GM12878 (cell line): ENCODE results near the gene HOXC9. TPM values are rescaled to one million over a fixed set of nuclear protein-coding genes. Genes with fewer than 3 reads are reported as not detected.

Experiments
- ATAC-seq: fragments of 200-7000 bp; cut with Tn5 transposase; 3 replicates; pipeline ENCODE4 v1.9.1; 2020; ENCODE audit warnings: mild to moderate bottlenecking, moderate library complexity
- BruUV-seq: library from RNA; stranded (reverse); fragments of 400-500 nt; replicated peaks from 2 replicates; lab custom pipeline; 2021; lab: Mats Ljungman, UMichigan
- CTCF ChIA-PET: fragments of 300-600 bp; sonication (Branson Sonifier 250); formaldehyde crosslinking; extraction: SDS; loops from one replicate; lab custom pipeline; 2021; ENCODE audit warnings: inconsistent platforms; lab: Yijun Ruan, JAX
- POLR2A ChIA-PET: fragments of 350-600 bp; formaldehyde crosslinking; extraction: SDS; loops from one replicate; lab custom pipeline; 2021; ENCODE audit warnings: inconsistent platforms; lab: Charles Lee
- RAD21 ChIA-PET: fragments of 300-600 bp; sonication (Branson Sonifier 250); formaldehyde crosslinking; loops from one replicate; lab custom pipeline; 2023; ENCODE audit warnings: antibody characterized with exemption; ENCODE audit not compliant: unreplicated experiment; lab: Charles Lee
- SMC1A ChIA-PET: fragments of 300-600 bp; sonication (Branson Sonifier 250); formaldehyde crosslinking; loops from one replicate; lab custom pipeline; 2023; ENCODE audit not compliant: unreplicated experiment, uncharacterized antibody; lab: Charles Lee
- DNase-seq: peaks from one replicate; pipeline ENCODE4 v3.0.0-alpha.2; 2011; ENCODE audit warnings: low read depth, low spot score
- FAIRE-seq: peaks from 3 replicates; lab custom pipeline; 2011; peaks lifted over from hg19 to GRCh38; lab: Jason Lieb, UNC
- H2AFZ ChIP-seq: 2 replicates; pipeline ENCODE4 v1.6.0; 2011; ENCODE audit warnings: low read depth, low read length, control low read depth; ENCODE audit not compliant: control insufficient read depth
- H3K27ac ChIP-seq: 2 replicates; pipeline ENCODE4 v1.5.1; 2011; ENCODE audit warnings: control low read depth; ENCODE audit not compliant: control insufficient read depth, insufficient read depth
- H3K27me3 ChIP-seq, 2 experiments: replicated peaks in 1 of 2; 2 replicates each; pipeline versions ENCODE4 v1.6.0 to v1.6.1; 2011; ENCODE audit warnings: low read length in 1 of 2; ENCODE audit not compliant: control insufficient read depth in 2 of 2, insufficient read depth in 2 of 2
- H3K36me3 ChIP-seq, 2 experiments: 2 replicates each; pipeline ENCODE4 v1.5.1; 2011; ENCODE audit warnings: low read length in 1 of 2; ENCODE audit not compliant: control insufficient read depth in 2 of 2, insufficient read depth in 2 of 2
- H3K4me1 ChIP-seq: 2 replicates; pipeline ENCODE4 v1.6.1; 2011; ENCODE audit warnings: mild to moderate bottlenecking, low read length, moderate library complexity, mixed read lengths; ENCODE audit not compliant: control insufficient read depth, insufficient read depth
- H3K4me2 ChIP-seq: 2 replicates; pipeline ENCODE4 v1.6.0; 2011; ENCODE audit warnings: control low read depth; ENCODE audit not compliant: control insufficient read depth, insufficient read depth
- H3K4me3 ChIP-seq: fragments of 200-600 bp; sonication (generic); 2 replicates; pipeline ENCODE4 v1.5.1; 2016
- H3K79me2 ChIP-seq: 2 replicates; pipeline ENCODE4 v1.6.0; 2011; ENCODE audit warnings: low read length; ENCODE audit not compliant: control insufficient read depth, insufficient read depth
- H3K9ac ChIP-seq: 2 replicates; pipeline ENCODE4 v1.8.0; 2011; ENCODE audit warnings: low read length, control low read depth, mixed read lengths; ENCODE audit not compliant: control insufficient read depth, insufficient read depth
- H3K9me3 ChIP-seq: replicated peaks from 3 replicates; pipeline ENCODE4 v1.5.1; 2011; ENCODE audit warnings: mild to moderate bottlenecking, low read length; ENCODE audit not compliant: control insufficient read depth, insufficient read depth
- H4K20me1 ChIP-seq: 2 replicates; pipeline ENCODE4 v1.6.0; 2011; ENCODE audit not compliant: control insufficient read depth, insufficient read depth
- CEBPZ ChIP-seq: fragments of 150-350 bp; IDR thresholded peaks from 2 replicates; pipeline ENCODE4 v1.6.1; 2016; ENCODE audit warnings: low read depth, low read length
- CHD1 ChIP-seq: IDR thresholded peaks from 2 replicates; pipeline ENCODE4 v1.6.1; 2012; ENCODE audit warnings: low read depth, low read length, improper control_type of control experiment
- CHD2 ChIP-seq: IDR thresholded peaks from 2 replicates; pipeline ENCODE4 v1.6.1; 2011; ENCODE audit warnings: low read depth, low read length, improper control_type of control experiment, borderline replicate concordance
- EGR1 ChIP-seq, 2 experiments: IDR thresholded peaks; 1 replicate in 1 of 2; 2 replicates in 1 of 2; pipeline ENCODE4 v1.6.1; 2011 to 2012; ENCODE audit warnings: low read depth in 2 of 2, low read length in 2 of 2, borderline replicate concordance in 1 of 2, mild to moderate bottlenecking in 1 of 2, moderate library complexity in 1 of 2
- EP300 ChIP-seq, 2 experiments: fragments of 150-350 bp in 1 of 2; IDR thresholded peaks; 2 replicates each; pipeline ENCODE4 v1.6.1; 2011 to 2012; ENCODE audit warnings: low read depth in 2 of 2, low read length in 2 of 2, borderline replicate concordance in 1 of 2, improper control_type of control experiment in 1 of 2, inconsistent platforms in 1 of 2; ENCODE audit not compliant: control insufficient read depth in 1 of 2
- MTA3 ChIP-seq: IDR thresholded peaks from 2 replicates; pipeline ENCODE4 v1.6.1; 2012; ENCODE audit warnings: low read length, inconsistent platforms, borderline replicate concordance
- MYC ChIP-seq: IDR thresholded peaks from 2 replicates; pipeline ENCODE4 v1.6.1; 2011; ENCODE audit warnings: mild to moderate bottlenecking, low read length, moderate library complexity, inconsistent platforms; ENCODE audit not compliant: insufficient read depth, insufficient replicate concordance, insufficient read length, severe bottlenecking
- NFIC ChIP-seq: IDR thresholded peaks from 2 replicates; pipeline ENCODE4 v1.6.1; 2012; ENCODE audit warnings: low read depth, mild to moderate bottlenecking, inconsistent platforms, low read length, moderate library complexity
- NFYB ChIP-seq: IDR thresholded peaks from 2 replicates; pipeline ENCODE4 v1.6.1; 2011; ENCODE audit warnings: low read depth, mild to moderate bottlenecking, low read length, improper control_type of control experiment, moderate library complexity; ENCODE audit not compliant: insufficient read depth
- ZNF217 ChIP-seq: fragments of 450-650 bp; IDR thresholded peaks from 2 replicates; pipeline ENCODE4 v1.6.1; 2017; ENCODE audit warnings: antibody characterized with exemption, mild to moderate bottlenecking
- WGBS: methylation state at CpG from one replicate; pipeline ENCODE4 v1.1.6; 2016; ENCODE audit warnings: low lambda C conversion rate; ENCODE audit not compliant: insufficient replicate concordance, insufficient coverage; ENCODE audit errors: missing lambda C conversion rate; 5-methylcytosine and 5-hydroxymethylcytosine counted together
- in situ Hi-C: fragments of 300-500 bp; cut with MboI; formaldehyde crosslinking; loops from 9 replicates; pipeline ENCODE4 v1.14.3; 2018; ENCODE audit warnings: mixed read lengths
- intact Hi-C: fragments of 100-400 bp; cut with micrococcal nuclease; formaldehyde crosslinking; loops from one replicate; pipeline ENCODE4 v1.14.2; 2022; ENCODE audit not compliant: unreplicated experiment
- polyA plus RNA-seq, 11 experiments: library from polyadenylated mRNA; depleted of rRNA in 4 of 11; unstranded in 6 of 11; stranded (reverse) in 5 of 11; fragments of >200 nt; fragmentation: Nextera tagmentation in 4 of 11; fragmentation: Illumina TruSeq in 1 of 11; extraction: Ambion mirVana in 4 of 11; extraction: Trizol in 1 of 11; gene quantifications; 1 replicate in 1 of 11; 2 replicates in 10 of 11; pipeline versions ENCODE4 v1.2.1 to v1.2.3, GENCODE V29; 2011 to 2016; ENCODE audit warnings: inconsistent platforms in 2 of 11, missing spikeins in 2 of 11, low read depth in 1 of 11
- total RNA-seq, 4 experiments: library from RNA; depleted of rRNA in 3 of 4; stranded (reverse); fragments of >200 nt in 3 of 4; fragmentation: Illumina TruSeq in 1 of 4; extraction: Trizol in 1 of 4; gene quantifications; 2 replicates each; pipeline versions ENCODE4 v1.2.1 to v1.2.3, GENCODE V29; 2013 to 2021
- TF ChIP-seq, protein P1 (sequence below): fragments of 450-650 bp; IDR thresholded peaks from 2 replicates; pipeline ENCODE4 v1.6.1; 2017; ENCODE audit warnings: borderline replicate concordance
- TF ChIP-seq, protein P2 (sequence below): IDR thresholded peaks from 2 replicates; pipeline ENCODE4 v1.6.1; 2011; ENCODE audit warnings: borderline replicate concordance, low read depth, mild to moderate bottlenecking, moderate library complexity, low read length; ENCODE audit not compliant: insufficient read depth, poor library complexity, severe bottlenecking
- TF ChIP-seq, protein P3 (sequence below): fragments of 450-650 bp; IDR thresholded peaks from 2 replicates; pipeline ENCODE4 v1.6.1; 2014; ENCODE audit warnings: mild to moderate bottlenecking

Gene HOXC9
- total and polyA plus RNA-seq, 10 of the 15 experiments (the other 5 are each of a cell fraction or from before 2014, with no cell fraction given): not detected

DNA sequence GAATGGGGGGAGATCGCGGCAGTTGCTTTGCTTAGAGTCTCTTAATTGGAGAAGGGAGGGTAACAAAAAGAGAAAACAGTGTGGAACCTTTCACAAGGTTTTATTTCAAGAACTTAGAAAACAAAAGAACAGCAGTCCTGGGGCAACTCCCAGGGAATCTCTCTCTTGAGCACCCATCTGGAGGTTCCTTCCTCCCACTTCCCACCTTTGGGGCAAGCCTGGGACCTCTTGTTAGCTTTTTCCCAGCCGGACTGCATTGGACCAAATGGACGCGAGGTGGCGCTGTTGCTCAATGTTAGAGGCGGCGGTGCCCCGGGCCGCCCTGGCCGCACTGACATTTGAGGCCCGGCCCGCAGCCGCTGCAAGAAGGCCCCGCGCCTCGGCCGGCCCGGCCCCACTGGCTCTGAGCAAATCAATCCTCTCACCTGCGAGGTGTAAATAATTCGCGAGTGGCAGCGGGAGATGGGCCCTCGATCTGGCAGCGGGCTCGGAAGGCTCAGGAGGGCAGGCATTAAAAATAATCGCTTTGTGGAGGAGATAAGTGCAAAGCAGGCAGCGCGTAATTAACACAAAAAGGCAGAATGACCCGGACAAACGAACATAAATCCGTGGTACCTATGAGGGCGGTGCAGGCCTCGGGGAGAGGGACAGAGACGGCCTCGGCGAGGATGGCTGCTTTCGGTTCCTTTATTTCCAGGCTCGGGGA is 6.0 kb downstream of the HOXC9 start:
- whole genome bisulfite sequencing: under 1% methylated on average over 39 of the region's 39 CpGs
- CTCF ChIA-PET: interaction anchor here (0.6 to 6.1 kb wide), 24 partner anchors 10 to 386 kb away, joined by 3 to 105 read pairs (median 5); partner anchors contain the start of genes HOXC10, HOXC5, HOXC6 and SMUG1
- Histone ChIP-seq H3K79me2 (no peaks in the 10 kb centered on the region), H3K27me3 (peaks cover 33 to 34% of the 10 kb centered on the region in 2 experiments), H3K4me1 (peaks cover 6% of the 10 kb centered on the region), H3K27ac (no peak overlapping the region), H4K20me1 (no peaks in the 10 kb centered on the region), H3K9ac (no peak overlapping the region), H3K4me2 (peak overlapping the region; percentile 94), H3K4me3 (peak overlapping the region; percentile 54; the same call in 1 of the 2 replicates), H3K9me3 (no peaks in the 10 kb centered on the region), H3K36me3 (no peaks in the 10 kb centered on the region), H2AFZ (peak overlapping the region; percentile 37)
- POLR2A ChIA-PET: interaction anchor here (1.6 to 2.4 kb wide), 2 partner anchors 11 to 19 kb away, joined by 3 to 9 read pairs; no protein-coding TSS in a partner anchor
- in situ Hi-C loops: no loop called here
- ATAC-seq (peak; percentile 91), FAIRE-seq (peak; percentile 80), DNase-seq (no peak)
- intact Hi-C loops: loop anchor here (1.0 to 10.0 kb wide), 6 partner anchors 15 to 369 kb away; no protein-coding TSS in a partner anchor
- SMC1A ChIA-PET: interaction anchor here (0.6 to 3.4 kb wide), 17 partner anchors 11 to 210 kb away, joined by 3 to 37 read pairs (median 4); partner anchors contain the start of genes HOXC5 and SMUG1
- RAD21 ChIA-PET: interaction anchor here (0.6 to 4.5 kb wide), 19 partner anchors 12 to 210 kb away, joined by 3 to 38 read pairs (median 7); partner anchors contain the start of genes HOXC5, HOXC6 and SMUG1
- no TSS peak for BruUV-seq
- TF ChIP-seq NFIC (no peak), MYC (no peak), CHD2 (no peak), NFYB (no peak), CEBPZ (no peak), EGR1 (IDR thresholded peaks at IDR 0.05; ENCODE audit: borderline replicate concordance in 1 of 2, low read depth in 2 of 2, low read length in 2 of 2) (no peak), MTA3 (no peak), EP300 (IDR thresholded peaks at IDR 0.05; ENCODE audit: borderline replicate concordance in 1 of 2, control insufficient read depth in 1 of 2, low read depth in 2 of 2, low read length in 2 of 2) (0 out of 4 replicates have a peak, but pooled peaks of 1 of the 2 experiments have one; percentile 15), CHD1 (no peak), ZNF217 (no peak)
- TF ChIP-seq, protein P1, sequence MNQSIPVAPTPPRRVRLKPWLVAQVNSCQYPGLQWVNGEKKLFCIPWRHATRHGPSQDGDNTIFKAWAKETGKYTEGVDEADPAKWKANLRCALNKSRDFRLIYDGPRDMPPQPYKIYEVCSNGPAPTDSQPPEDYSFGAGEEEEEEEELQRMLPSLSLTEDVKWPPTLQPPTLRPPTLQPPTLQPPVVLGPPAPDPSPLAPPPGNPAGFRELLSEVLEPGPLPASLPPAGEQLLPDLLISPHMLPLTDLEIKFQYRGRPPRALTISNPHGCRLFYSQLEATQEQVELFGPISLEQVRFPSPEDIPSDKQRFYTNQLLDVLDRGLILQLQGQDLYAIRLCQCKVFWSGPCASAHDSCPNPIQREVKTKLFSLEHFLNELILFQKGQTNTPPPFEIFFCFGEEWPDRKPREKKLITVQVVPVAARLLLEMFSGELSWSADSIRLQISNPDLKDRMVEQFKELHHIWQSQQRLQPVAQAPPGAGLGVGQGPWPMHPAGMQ: no peak
- TF ChIP-seq, protein P2, sequence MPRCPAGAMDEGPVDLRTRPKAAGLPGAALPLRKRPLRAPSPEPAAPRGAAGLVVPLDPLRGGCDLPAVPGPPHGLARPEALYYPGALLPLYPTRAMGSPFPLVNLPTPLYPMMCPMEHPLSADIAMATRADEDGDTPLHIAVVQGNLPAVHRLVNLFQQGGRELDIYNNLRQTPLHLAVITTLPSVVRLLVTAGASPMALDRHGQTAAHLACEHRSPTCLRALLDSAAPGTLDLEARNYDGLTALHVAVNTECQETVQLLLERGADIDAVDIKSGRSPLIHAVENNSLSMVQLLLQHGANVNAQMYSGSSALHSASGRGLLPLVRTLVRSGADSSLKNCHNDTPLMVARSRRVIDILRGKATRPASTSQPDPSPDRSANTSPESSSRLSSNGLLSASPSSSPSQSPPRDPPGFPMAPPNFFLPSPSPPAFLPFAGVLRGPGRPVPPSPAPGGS: no peak
- TF ChIP-seq, protein P3, sequence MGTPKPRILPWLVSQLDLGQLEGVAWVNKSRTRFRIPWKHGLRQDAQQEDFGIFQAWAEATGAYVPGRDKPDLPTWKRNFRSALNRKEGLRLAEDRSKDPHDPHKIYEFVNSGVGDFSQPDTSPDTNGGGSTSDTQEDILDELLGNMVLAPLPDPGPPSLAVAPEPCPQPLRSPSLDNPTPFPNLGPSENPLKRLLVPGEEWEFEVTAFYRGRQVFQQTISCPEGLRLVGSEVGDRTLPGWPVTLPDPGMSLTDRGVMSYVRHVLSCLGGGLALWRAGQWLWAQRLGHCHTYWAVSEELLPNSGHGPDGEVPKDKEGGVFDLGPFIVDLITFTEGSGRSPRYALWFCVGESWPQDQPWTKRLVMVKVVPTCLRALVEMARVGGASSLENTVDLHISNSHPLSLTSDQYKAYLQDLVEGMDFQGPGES: 0 out of 2 replicates have a peak, but pooled peaks have one; percentile 50
